Panc1 (cell line): ENCODE data around the gene SECISBP2. TPM values are rescaled to one million over a fixed set of nuclear protein-coding genes. Genes with fewer than 3 reads are reported as not detected.
"Not testable (repeated sequence)": the region's sequence is repeated elsewhere in the genome, so short reads cannot be mapped to it uniquely, and the experiment has no call there.

Experiments used
- ATAC-seq: fragments of 200-7000 bp; cut with Tn5 transposase; 2 replicates; pipeline ENCODE4 v1.9.1; 2020; ENCODE audit warnings: mild to moderate bottlenecking, moderate library complexity
- BruUV-seq: library from RNA; stranded (reverse); fragments of 400-500 nt; replicated peaks from 2 replicates; lab custom pipeline; 2021; lab: Mats Ljungman, UMichigan
- CTCF ChIA-PET: fragments of 300-600 bp; sonication (Branson Sonifier 250); formaldehyde crosslinking; loops from one replicate; lab custom pipeline; 2022; ENCODE audit warnings: antibody characterized with exemption; lab: Charles Lee
- POLR2A ChIA-PET: fragments of 300-600 bp; sonication (Branson Sonifier 250); formaldehyde crosslinking; loops from one replicate; lab custom pipeline; 2022; ENCODE audit warnings: antibody characterized with exemption; lab: Charles Lee
- DNase-seq: peaks from one replicate; pipeline ENCODE4 v3.0.0-alpha.2; 2010; ENCODE audit warnings: low read depth, low spot score
- H3K27ac ChIP-seq: 2 replicates; pipeline ENCODE4 v1.5.1; 2011; ENCODE audit warnings: mild to moderate bottlenecking, low read length, inconsistent platforms
- H3K27me3 ChIP-seq: fragments of 200-500 bp; sonication (Bioruptor generic); 2 replicates; pipeline ENCODE4 v1.6.0; 2014; ENCODE audit warnings: low read length, inconsistent platforms; ENCODE audit not compliant: control insufficient read depth, insufficient read depth
- H3K36me3 ChIP-seq: fragments of 200-500 bp; sonication (Bioruptor generic); 2 replicates; pipeline ENCODE4 v1.5.1; 2014; ENCODE audit warnings: inconsistent platforms, mild to moderate bottlenecking, low read length, moderate library complexity; ENCODE audit not compliant: control insufficient read depth, insufficient read depth
- H3K4me1 ChIP-seq: 2 replicates; pipeline ENCODE4 v1.5.1; 2011; ENCODE audit warnings: inconsistent platforms, mild to moderate bottlenecking, low read length, moderate library complexity; ENCODE audit not compliant: control insufficient read depth, insufficient read depth
- H3K4me3 ChIP-seq, 2 experiments: 2 replicates each; pipeline ENCODE4 v1.5.1; 2011 to 2012; ENCODE audit warnings: low read depth in 2 of 2, low read length in 2 of 2, mild to moderate bottlenecking in 2 of 2, inconsistent platforms in 1 of 2, moderate library complexity in 1 of 2
- H3K9me3 ChIP-seq: fragments of 200-500 bp; sonication (Bioruptor generic); 2 replicates; pipeline ENCODE4 v1.5.1; 2014; ENCODE audit warnings: low read depth, mild to moderate bottlenecking, inconsistent platforms, low read length, moderate library complexity; ENCODE audit not compliant: control insufficient read depth, insufficient read depth
- CTCF ChIP-seq: fragments of 450-650 bp; IDR thresholded peaks from 2 replicates; pipeline ENCODE4 v1.5.1; 2017; ENCODE audit warnings: mild to moderate bottlenecking
- POLR2AphosphoS5 ChIP-seq: IDR thresholded peaks from 2 replicates; pipeline ENCODE4 v1.6.1; 2012; ENCODE audit warnings: mild to moderate bottlenecking, low read depth, low read length, moderate library complexity
- REST ChIP-seq, 2 experiments: IDR thresholded peaks; 2 replicates each; pipeline ENCODE4 v1.6.1; 2011 to 2012; ENCODE audit warnings: low read depth in 2 of 2, control low read depth in 1 of 2, low read length in 1 of 2, mild to moderate bottlenecking in 1 of 2, moderate library complexity in 1 of 2; ENCODE audit not compliant: insufficient read depth in 1 of 2
- SIN3A ChIP-seq: IDR thresholded peaks from 2 replicates; pipeline ENCODE4 v1.6.1; 2012; ENCODE audit warnings: low read depth, mild to moderate bottlenecking, low read length, moderate library complexity, borderline replicate concordance; ENCODE audit not compliant: insufficient read depth
- TCF7L2 ChIP-seq: IDR thresholded peaks from 2 replicates; pipeline ENCODE4 v1.6.1; 2011; ENCODE audit warnings: mild to moderate bottlenecking, low read depth, low read length, inconsistent platforms
- in situ Hi-C: cut with HindIII; loops from 2 replicates; pipeline ENCODE4 v1.10.0; 2016; ENCODE audit warnings: low sequenced_read_pairs, low pct_unique_long_range_greater_than_20kb
- intact Hi-C: fragments of 100-400 bp; cut with micrococcal nuclease; formaldehyde crosslinking; loops from one replicate; pipeline ENCODE4 v1.10.0; 2022; ENCODE audit not compliant: unreplicated experiment
- total RNA-seq: library from RNA; stranded (reverse); gene quantifications from one replicate; pipeline ENCODE4 v1.2.1, GENCODE V29; 2021; ENCODE audit not compliant: unreplicated experiment

Gene SECISBP2
- total RNA-seq, 1 experiment from 2014 or later = 17.7 TPM

GRCh38 chr9:89274838-89275237 is 43.5 kb upstream of the SECISBP2 start:
- intact Hi-C loops (loop anchor here (5.0 to 10.0 kb wide), 2 partner anchors 93 to 250 kb away; no protein-coding TSS in a partner anchor), in situ Hi-C loops (no loop called here)
- Histone ChIP-seq H3K4me3 (no peak overlapping the region), H3K4me1 (no peaks in the 10 kb centered on the region), H3K27ac (no peak overlapping the region), H3K27me3 (no peaks in the 10 kb centered on the region), H3K9me3 (peaks cover 4% of the 10 kb centered on the region; the same call in 1 of the 2 replicates), H3K36me3 (no peaks in the 10 kb centered on the region)
- DNase-seq (no peak), ATAC-seq (no peak)
- CTCF ChIA-PET = no interaction called here
- POLR2A ChIA-PET = no interaction called here
- no TSS peak for BruUV-seq
- TF ChIP-seq TCF7L2 (no peak), CTCF (no peak), SIN3A (no peak), REST (IDR thresholded peaks at IDR 0.05; ENCODE audit: insufficient read depth in 1 of 2, low read depth in 2 of 2, low read length in 1 of 2) (no peak), POLR2AphosphoS5 (no peak)

- H3K27me3 ChIP-seq, ATAC-seq, H3K4me3 ChIP-seq, BruUV-seq, H3K4me1 ChIP-seq, H3K27ac ChIP-seq, H3K36me3 ChIP-seq, CTCF ChIA-PET, in situ Hi-C loops, DNase-seq, POLR2A ChIA-PET, H3K9me3 ChIP-seq: not testable (repeated sequence)
- intact Hi-C loops = loop anchor here (5.0 to 10.0 kb wide), 2 partner anchors 94 to 251 kb away; no protein-coding TSS in a partner anchor
These were observed 42.3 kb upstream of the SECISBP2 start for GRCh38 chr9:89276040-89276439.

- intact Hi-C loops (loop anchor here (5.0 to 10.0 kb wide), 2 partner anchors 95 to 252 kb away; no protein-coding TSS in a partner anchor), in situ Hi-C loops (no loop called here)
- no peaks in the 10 kb centered on the region for H3K4me1 ChIP-seq
- TF ChIP-seq REST (IDR thresholded peaks at IDR 0.05; ENCODE audit: insufficient read depth in 1 of 2, low read depth in 2 of 2, low read length in 1 of 2) (no peak), CTCF (no peak), POLR2AphosphoS5 (no peak), SIN3A (no peak), TCF7L2 (no peak)
- ATAC-seq (no peak), DNase-seq (no peak)
- POLR2A ChIA-PET = no interaction called here
- H3K27me3 ChIP-seq = no peaks in the 10 kb centered on the region
- BruUV-seq = no TSS peak
- CTCF ChIA-PET = no interaction called here
- no peak overlapping the region for H3K27ac ChIP-seq
- peaks cover 4% of the 10 kb centered on the region; the same call in 1 of the 2 replicates for H3K9me3 ChIP-seq
- H3K36me3 ChIP-seq = no peaks in the 10 kb centered on the region
- H3K4me3 ChIP-seq = no peak overlapping the region
These were observed 41.3 kb upstream of the SECISBP2 start for GRCh38 chr9:89277043-89277442.
